Measurements from ENCODE around the gene FNDC10. TPM values are rescaled to one million over a fixed set of nuclear protein-coding genes. Genes with fewer than 3 reads are reported as not detected.

Gene FNDC10
- total RNA-seq, 1 donor from 2014 or later, result 7.4 TPM

DNA sequence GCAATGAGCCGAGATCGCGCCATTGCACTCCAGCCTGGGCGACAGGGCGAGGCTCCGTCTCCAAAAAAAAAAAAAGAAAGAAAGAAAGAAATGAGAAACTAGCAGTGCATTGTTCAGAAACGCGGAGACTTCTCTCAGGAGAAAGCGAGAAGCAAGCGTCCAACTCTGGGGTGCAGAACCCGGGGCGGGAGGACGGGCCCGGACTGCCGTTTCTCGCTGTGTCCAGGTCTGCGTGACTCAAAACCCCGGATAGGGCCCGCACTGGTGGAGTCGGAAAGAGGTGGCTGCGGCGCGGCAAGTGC is 15.0 kb upstream of the FNDC10 start:
- intact Hi-C loops (cut with DNase I), result no loop called here
- H3K27ac ChIP-seq, result peak overlapping the region; percentile 97

DNA sequence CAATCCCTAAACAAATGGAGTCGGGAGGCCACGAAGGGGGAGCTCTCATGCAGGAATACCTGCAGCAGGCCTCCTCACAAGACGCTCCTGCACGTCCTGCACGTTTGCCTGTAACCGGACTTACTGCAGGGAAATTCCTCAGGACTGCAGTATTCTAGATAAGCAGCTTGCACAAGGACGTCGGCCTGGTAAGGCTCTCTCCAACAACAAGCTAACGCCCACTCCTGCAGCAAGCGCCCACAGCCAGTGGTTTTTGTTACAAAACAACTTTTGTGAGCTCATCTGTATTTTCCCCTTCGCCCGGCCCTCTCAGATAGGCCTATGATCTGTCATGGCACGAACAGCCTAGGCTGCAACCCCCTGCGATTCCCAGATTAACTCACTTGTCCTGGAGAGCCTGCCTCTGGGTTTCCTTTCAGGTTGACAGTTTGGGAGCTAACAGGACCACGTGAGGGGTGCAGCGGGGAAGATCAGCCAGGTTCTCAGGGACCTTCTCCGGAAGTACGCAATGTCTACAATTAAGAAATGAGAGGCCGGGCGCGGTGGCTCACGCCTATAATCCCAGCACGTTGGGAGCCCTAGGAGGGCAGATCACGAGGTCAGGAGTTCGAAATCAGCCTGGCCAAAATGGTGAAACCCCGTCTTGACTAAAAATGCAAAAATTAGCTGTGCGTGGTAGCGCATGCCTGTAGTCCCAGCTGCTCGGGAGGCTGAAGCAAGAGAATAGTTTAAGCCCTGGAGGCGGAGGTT is 14.4 kb upstream of the FNDC10 start:
- no peaks in the 10 kb centered on the region for H3K27me3 ChIP-seq
- no peaks in the 10 kb centered on the region for H3K9me3 ChIP-seq
- TF ChIP-seq, protein P1, sequence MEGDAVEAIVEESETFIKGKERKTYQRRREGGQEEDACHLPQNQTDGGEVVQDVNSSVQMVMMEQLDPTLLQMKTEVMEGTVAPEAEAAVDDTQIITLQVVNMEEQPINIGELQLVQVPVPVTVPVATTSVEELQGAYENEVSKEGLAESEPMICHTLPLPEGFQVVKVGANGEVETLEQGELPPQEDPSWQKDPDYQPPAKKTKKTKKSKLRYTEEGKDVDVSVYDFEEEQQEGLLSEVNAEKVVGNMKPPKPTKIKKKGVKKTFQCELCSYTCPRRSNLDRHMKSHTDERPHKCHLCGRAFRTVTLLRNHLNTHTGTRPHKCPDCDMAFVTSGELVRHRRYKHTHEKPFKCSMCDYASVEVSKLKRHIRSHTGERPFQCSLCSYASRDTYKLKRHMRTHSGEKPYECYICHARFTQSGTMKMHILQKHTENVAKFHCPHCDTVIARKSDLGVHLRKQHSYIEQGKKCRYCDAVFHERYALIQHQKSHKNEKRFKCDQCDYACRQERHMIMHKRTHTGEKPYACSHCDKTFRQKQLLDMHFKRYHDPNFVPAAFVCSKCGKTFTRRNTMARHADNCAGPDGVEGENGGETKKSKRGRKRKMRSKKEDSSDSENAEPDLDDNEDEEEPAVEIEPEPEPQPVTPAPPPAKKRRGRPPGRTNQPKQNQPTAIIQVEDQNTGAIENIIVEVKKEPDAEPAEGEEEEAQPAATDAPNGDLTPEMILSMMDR (IDR thresholded peaks at IDR 0.05), result no peak
- H3K4me1 ChIP-seq, result peaks cover 31% of the 10 kb centered on the region
- peak overlapping the region; percentile 77 for H3K4me3 ChIP-seq
- H3K36me3 ChIP-seq, result peaks cover 15% of the 10 kb centered on the region
- intact Hi-C loops (cut with DNase I), result no loop called here
- H3K27ac ChIP-seq, result peak overlapping the region; percentile 97
- ATAC-seq, result peak; percentile 3
- peak; percentile 81 for DNase-seq

More for the DNA sequence above, 15.0 kb upstream of the FNDC10 start:
- peaks cover 31% of the 10 kb centered on the region for H3K4me1 ChIP-seq
- H3K27me3 ChIP-seq, result no peaks in the 10 kb centered on the region
- H3K4me3 ChIP-seq, result peak overlapping the region; percentile 77
- no peaks in the 10 kb centered on the region for H3K9me3 ChIP-seq
- no peak for DNase-seq
- TF ChIP-seq, protein P1 (IDR thresholded peaks at IDR 0.05), result no peak
- H3K36me3 ChIP-seq, result peaks cover 15% of the 10 kb centered on the region
- no peak for ATAC-seq

DNA sequence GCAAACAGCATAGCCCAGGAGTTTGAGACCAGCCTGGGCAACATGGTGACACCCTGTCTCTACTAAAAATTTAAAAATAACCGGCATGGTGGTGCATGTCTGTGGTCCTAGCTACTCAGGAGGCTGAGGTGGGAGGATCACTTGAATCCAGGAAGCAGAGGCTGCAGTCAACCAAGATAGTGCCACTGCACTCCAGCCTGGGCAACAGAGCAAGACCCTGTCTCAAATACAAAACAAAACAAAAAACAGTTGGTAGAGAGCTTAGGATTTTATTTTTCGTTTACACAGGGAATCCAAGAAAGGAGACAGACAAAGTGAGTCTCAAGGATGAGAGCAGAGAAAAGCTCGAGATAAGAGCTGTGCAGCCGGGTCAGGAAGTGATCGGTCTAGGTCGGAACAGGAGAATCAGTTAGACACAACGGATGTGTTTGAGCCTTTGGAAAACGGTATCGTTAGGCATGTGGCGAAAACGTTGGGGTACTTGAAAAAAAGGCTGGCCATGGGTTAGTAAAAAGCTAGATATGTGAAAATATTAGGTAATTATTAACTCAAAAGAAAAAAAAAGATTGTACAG is 13.7 kb upstream of the FNDC10 start:
- peak overlapping the region; percentile 97 for H3K27ac ChIP-seq
- intact Hi-C loops (cut with DNase I), result no loop called here
- no peak for DNase-seq

DNA sequence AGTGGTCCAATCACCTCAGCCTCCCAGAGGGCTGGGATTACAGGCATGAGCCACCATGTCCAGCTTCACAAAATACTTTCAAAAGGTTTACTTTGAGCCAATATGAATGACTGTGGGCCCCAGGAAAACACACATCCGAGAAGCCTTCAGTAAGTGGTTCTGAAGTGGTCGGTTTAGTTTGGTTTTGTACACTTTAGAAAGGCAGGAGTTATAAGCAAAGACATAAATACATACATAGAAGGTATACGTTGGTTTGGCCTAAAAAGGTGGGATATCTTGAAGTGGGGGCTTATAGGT is 12.1 kb upstream of the FNDC10 start:
- H3K4me1 ChIP-seq, result peaks cover 28% of the 10 kb centered on the region
- no peaks in the 10 kb centered on the region for H3K9me3 ChIP-seq
- TF ChIP-seq, protein P1 (IDR thresholded peaks at IDR 0.05), result no peak
- no peaks in the 10 kb centered on the region for H3K27me3 ChIP-seq
- H3K4me3 ChIP-seq, result no peak overlapping the region
- peak overlapping the region; percentile 78 for H3K27ac ChIP-seq
- peak; percentile 3 for ATAC-seq
- no peaks in the 10 kb centered on the region for H3K36me3 ChIP-seq
- DNase-seq, result no peak
- intact Hi-C loops (cut with DNase I), result no loop called here

More for the DNA sequence above, 13.7 kb upstream of the FNDC10 start:
- no peak for ATAC-seq
- peak overlapping the region; percentile 77 for H3K4me3 ChIP-seq
- H3K36me3 ChIP-seq, result peaks cover 14% of the 10 kb centered on the region
- H3K4me1 ChIP-seq, result peaks cover 31% of the 10 kb centered on the region
- TF ChIP-seq, protein P1 (IDR thresholded peaks at IDR 0.05), result no peak
- H3K27me3 ChIP-seq, result no peaks in the 10 kb centered on the region
- H3K9me3 ChIP-seq, result no peaks in the 10 kb centered on the region

DNA sequence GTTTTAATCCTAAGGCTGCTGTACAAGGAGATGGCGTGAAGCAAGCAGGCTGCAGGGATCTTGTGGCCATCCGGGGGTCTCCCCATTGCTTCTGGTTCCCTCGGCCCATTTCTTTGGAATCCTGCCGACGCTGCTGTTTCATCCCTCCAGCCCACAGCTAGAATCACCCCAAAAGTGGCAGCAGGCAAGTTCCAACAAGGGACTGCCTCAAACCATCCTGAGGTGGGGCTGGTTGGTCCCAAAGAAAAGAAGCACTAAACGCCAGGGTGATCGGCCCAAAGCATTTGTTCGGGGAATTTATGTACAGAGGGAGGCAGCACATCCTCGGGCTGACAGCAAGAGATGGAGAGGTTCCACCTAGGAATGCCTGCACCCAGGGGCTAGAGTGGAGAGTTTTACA is 10.9 kb upstream of the FNDC10 start:
- ATAC-seq (no peak), DNase-seq (no peak)
- H3K9me3 ChIP-seq, result no peaks in the 10 kb centered on the region
- H3K4me3 ChIP-seq, result no peak overlapping the region
- intact Hi-C loops (cut with DNase I), result no loop called here
- peak overlapping the region; percentile 78 for H3K27ac ChIP-seq
- TF ChIP-seq, protein P1 (IDR thresholded peaks at IDR 0.05), result no peak
- H3K36me3 ChIP-seq, result no peaks in the 10 kb centered on the region
- peaks cover 21% of the 10 kb centered on the region for H3K4me1 ChIP-seq
- no peaks in the 10 kb centered on the region for H3K27me3 ChIP-seq
